Uterus (tissue), 2 donors: Measurements from ENCODE around the gene BLOC1S3.

Experiments
- POLR2A ChIP-seq, 2 donors: fragments of 450-650 bp; IDR thresholded peaks; one replicate each; pipeline ENCODE4 v1.6.1; 2016; ENCODE audit warnings: antibody characterized with exemption in 2 of 2, mild to moderate bottlenecking in 1 of 2, moderate library complexity in 1 of 2
- TF ChIP-seq, protein P1 (sequence below), 4 experiments: fragments of 200-600 bp in 2 of 4; fragments of 450-650 bp in 2 of 4; sonication (generic) in 2 of 4; IDR thresholded peaks; one replicate each; pipeline ENCODE4 v1.5.1; 2016 to 2019; ENCODE audit warnings: antibody characterized with exemption in 4 of 4, mild to moderate bottlenecking in 2 of 4, moderate library complexity in 1 of 4

DNA sequence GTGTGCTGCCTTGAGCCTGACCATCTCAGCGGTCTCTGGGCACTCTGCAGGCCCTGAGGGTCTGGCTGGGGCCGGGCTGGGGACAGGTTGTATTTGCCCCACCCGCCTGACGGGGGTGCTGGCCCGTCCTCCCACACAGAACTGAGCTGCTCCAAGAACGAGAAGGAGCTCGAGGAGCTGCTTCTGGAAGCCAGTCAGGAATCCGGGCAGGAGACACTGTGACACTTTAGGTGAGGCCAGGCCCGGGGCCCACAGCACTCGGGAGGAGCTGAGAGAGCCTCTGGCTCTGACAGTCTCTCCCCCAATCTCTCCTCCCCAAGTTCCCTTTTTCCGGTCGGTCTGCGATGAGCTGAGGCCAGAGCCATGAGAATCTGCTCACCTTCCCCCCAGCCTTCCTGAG is 32.3 kb upstream of the BLOC1S3 start:
- TF ChIP-seq POLR2A (IDR thresholded peaks at IDR 0.05): no peak
- TF ChIP-seq, protein P1, sequence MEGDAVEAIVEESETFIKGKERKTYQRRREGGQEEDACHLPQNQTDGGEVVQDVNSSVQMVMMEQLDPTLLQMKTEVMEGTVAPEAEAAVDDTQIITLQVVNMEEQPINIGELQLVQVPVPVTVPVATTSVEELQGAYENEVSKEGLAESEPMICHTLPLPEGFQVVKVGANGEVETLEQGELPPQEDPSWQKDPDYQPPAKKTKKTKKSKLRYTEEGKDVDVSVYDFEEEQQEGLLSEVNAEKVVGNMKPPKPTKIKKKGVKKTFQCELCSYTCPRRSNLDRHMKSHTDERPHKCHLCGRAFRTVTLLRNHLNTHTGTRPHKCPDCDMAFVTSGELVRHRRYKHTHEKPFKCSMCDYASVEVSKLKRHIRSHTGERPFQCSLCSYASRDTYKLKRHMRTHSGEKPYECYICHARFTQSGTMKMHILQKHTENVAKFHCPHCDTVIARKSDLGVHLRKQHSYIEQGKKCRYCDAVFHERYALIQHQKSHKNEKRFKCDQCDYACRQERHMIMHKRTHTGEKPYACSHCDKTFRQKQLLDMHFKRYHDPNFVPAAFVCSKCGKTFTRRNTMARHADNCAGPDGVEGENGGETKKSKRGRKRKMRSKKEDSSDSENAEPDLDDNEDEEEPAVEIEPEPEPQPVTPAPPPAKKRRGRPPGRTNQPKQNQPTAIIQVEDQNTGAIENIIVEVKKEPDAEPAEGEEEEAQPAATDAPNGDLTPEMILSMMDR (IDR thresholded peaks at IDR 0.05): no peak
